DOHH2 (cell line): Measurements from ENCODE around the gene ZNF575.

Experiments
- EZH2phosphoT487 ChIP-seq: fragments of 200-600 bp; sonication (generic); IDR thresholded peaks from 2 replicates; pipeline ENCODE4 v1.6.1; 2017; ENCODE audit warnings: borderline replicate concordance, mild to moderate bottlenecking, antibody characterized with exemption, low read length, moderate library complexity, mixed read lengths
- TF ChIP-seq, protein P1 (sequence below): fragments of 200-600 bp; sonication (generic); IDR thresholded peaks from one replicate; pipeline ENCODE4 v1.5.1; 2014; ENCODE audit warnings: antibody characterized with exemption, mild to moderate bottlenecking, low read depth, low read length; ENCODE audit not compliant: poor library complexity, severe bottlenecking

DNA sequence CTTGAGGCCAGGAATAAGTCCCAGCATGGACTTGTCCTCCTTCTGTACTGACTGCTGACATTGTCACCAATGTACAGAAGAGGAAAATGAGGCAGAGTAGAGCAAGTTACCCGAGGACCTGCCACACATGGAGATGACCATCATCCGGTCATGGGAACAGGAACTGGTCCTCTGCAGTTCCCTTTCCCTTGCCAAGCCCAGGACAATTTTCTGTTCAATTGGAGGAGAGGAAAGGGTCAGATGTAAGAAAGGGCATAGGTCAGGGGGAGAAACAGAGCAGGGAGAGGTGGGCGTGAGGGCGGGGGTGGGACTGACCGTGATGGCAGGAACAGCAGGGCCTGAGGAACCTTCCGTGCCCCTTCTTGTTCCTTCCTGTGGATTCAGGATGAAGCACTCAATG lies 47.0 kb upstream of the ZNF575 start:
- TF ChIP-seq, protein P1, sequence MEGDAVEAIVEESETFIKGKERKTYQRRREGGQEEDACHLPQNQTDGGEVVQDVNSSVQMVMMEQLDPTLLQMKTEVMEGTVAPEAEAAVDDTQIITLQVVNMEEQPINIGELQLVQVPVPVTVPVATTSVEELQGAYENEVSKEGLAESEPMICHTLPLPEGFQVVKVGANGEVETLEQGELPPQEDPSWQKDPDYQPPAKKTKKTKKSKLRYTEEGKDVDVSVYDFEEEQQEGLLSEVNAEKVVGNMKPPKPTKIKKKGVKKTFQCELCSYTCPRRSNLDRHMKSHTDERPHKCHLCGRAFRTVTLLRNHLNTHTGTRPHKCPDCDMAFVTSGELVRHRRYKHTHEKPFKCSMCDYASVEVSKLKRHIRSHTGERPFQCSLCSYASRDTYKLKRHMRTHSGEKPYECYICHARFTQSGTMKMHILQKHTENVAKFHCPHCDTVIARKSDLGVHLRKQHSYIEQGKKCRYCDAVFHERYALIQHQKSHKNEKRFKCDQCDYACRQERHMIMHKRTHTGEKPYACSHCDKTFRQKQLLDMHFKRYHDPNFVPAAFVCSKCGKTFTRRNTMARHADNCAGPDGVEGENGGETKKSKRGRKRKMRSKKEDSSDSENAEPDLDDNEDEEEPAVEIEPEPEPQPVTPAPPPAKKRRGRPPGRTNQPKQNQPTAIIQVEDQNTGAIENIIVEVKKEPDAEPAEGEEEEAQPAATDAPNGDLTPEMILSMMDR: no peak
- no peak for TF ChIP-seq EZH2phosphoT487
